Effector CD8-positive, alpha-beta T cell (primary cell): ENCODE results near the gene TSR1.

Experiments used
- DNase-seq: peaks from one replicate; lab custom pipeline; 2025; lab: John Stamatoyannopoulos, UW
- total RNA-seq, 4 experiments: gene quantifications; one replicate each; lab custom pipeline; 2026; lab: John Stamatoyannopoulos, UW

TSR1 gene
- total RNA-seq = 78.9 to 190 (median 80.9) reads per million in 4 experiments

- DNase-seq = peak; percentile 79
These were observed at the start of gene TSR1 for GRCh38 chr17:2336215-2336851. TSR1 (minus strand) TSS chr17:2336457; CDS start chr17:2336427, 30 bp downstream.

GRCh38 chr17:2385240-2386210 lies 49.3 kb upstream of the TSR1 start:
- no peak for DNase-seq

- no peak for DNase-seq
These were observed 48.3 kb upstream of the TSR1 start for GRCh38 chr17:2384439-2385127.

GRCh38 chr17:2383628-2384167 lies 47.4 kb upstream of the TSR1 start:
- no peak for DNase-seq

- no peak for DNase-seq
These were observed 44.8 kb upstream of the TSR1 start for GRCh38 chr17:2380950-2381649.

- no peak for DNase-seq
These were observed 44.1 kb upstream of the TSR1 start for GRCh38 chr17:2380226-2380922.

GRCh38 chr17:2379489-2380225 lies 43.4 kb upstream of the TSR1 start:
- DNase-seq = no peak

- DNase-seq = no peak
These were observed 42.6 kb upstream of the TSR1 start for GRCh38 chr17:2378905-2379304.

- DNase-seq = no peak
These were observed 41.4 kb upstream of the TSR1 start for GRCh38 chr17:2377659-2378058.

- DNase-seq = no peak
These were observed 39.9 kb upstream of the TSR1 start for GRCh38 chr17:2376107-2376506.

GRCh38 chr17:2375406-2375805 lies 39.1 kb upstream of the TSR1 start:
- DNase-seq = no peak

- no peak for DNase-seq
These were observed 38.5 kb upstream of the TSR1 start for GRCh38 chr17:2374549-2375285.

GRCh38 chr17:2373179-2373578 lies 36.9 kb upstream of the TSR1 start:
- DNase-seq = no peak

GRCh38 chr17:2372681-2373080 lies 36.4 kb upstream of the TSR1 start:
- DNase-seq = no peak

GRCh38 chr17:2372180-2372579 lies 35.9 kb upstream of the TSR1 start:
- DNase-seq = no peak

- DNase-seq = no peak
These were observed 35.2 kb upstream of the TSR1 start for GRCh38 chr17:2371183-2372130.

- DNase-seq = no peak
These were observed 33.9 kb upstream of the TSR1 start for GRCh38 chr17:2370211-2370589.

GRCh38 chr17:2369551-2370210 lies 33.4 kb upstream of the TSR1 start:
- no peak for DNase-seq
